ENCODE measurements around the gene ATP5MC3.

Gene ATP5MC3

GRCh38 chr2:175188761-175189160, 7.3 kb upstream of the ATP5MC3 start:
- H3K9ac ChIP-seq (ENCODE audit: low read depth, low read length): no peak overlapping the region
- peaks cover 4% of the 10 kb centered on the region for H3K4me1 ChIP-seq (ENCODE audit: control insufficient read depth, insufficient read depth, low read length)
- H3K27me3 ChIP-seq (ENCODE audit: control insufficient read depth, insufficient read depth, low read length): no peaks in the 10 kb centered on the region
- H3K9me3 ChIP-seq (ENCODE audit: control insufficient read depth, insufficient read depth, low read length): no peaks in the 10 kb centered on the region
- no peaks in the 10 kb centered on the region for H3K36me3 ChIP-seq (ENCODE audit: control insufficient read depth, insufficient read depth, low read length)
- H3K4me3 ChIP-seq (ENCODE audit: low read depth, low read length): no peak overlapping the region

- no peak overlapping the region for H3K4me3 ChIP-seq (ENCODE audit: low read depth, low read length)
- H3K9ac ChIP-seq (ENCODE audit: low read depth, low read length): no peak overlapping the region
- no peaks in the 10 kb centered on the region for H3K36me3 ChIP-seq (ENCODE audit: control insufficient read depth, insufficient read depth, low read length)
- no peaks in the 10 kb centered on the region for H3K9me3 ChIP-seq (ENCODE audit: control insufficient read depth, insufficient read depth, low read length)
- H3K4me1 ChIP-seq (ENCODE audit: control insufficient read depth, insufficient read depth, low read length): peaks cover 4% of the 10 kb centered on the region
- H3K27me3 ChIP-seq (ENCODE audit: control insufficient read depth, insufficient read depth, low read length): no peaks in the 10 kb centered on the region
Observed at GRCh38 chr2:175187378-175187777, 5.9 kb upstream of the ATP5MC3 start.

GRCh38 chr2:175183674-175184073, 2.2 kb upstream of the ATP5MC3 start:
- Histone ChIP-seq H3K4me3 (ENCODE audit: low read depth, low read length) (no peak overlapping the region), H3K9ac (ENCODE audit: low read depth, low read length) (no peak overlapping the region), H3K4me1 (ENCODE audit: control insufficient read depth, insufficient read depth, low read length) (peaks cover 7% of the 10 kb centered on the region), H3K36me3 (ENCODE audit: control insufficient read depth, insufficient read depth, low read length) (peaks cover 10% of the 10 kb centered on the region), H3K9me3 (ENCODE audit: control insufficient read depth, insufficient read depth, low read length) (no peaks in the 10 kb centered on the region), H3K27me3 (ENCODE audit: control insufficient read depth, insufficient read depth, low read length) (no peaks in the 10 kb centered on the region)

GRCh38 chr2:175181877-175182308, 383 bp upstream of the ATP5MC3 start:
- Histone ChIP-seq H3K27me3 (ENCODE audit: control insufficient read depth, insufficient read depth, low read length) (no peaks in the 10 kb centered on the region), H3K4me1 (ENCODE audit: control insufficient read depth, insufficient read depth, low read length) (peaks cover 3% of the 10 kb centered on the region), H3K4me3 (ENCODE audit: low read depth, low read length) (peak overlapping the region; percentile 98), H3K9me3 (ENCODE audit: control insufficient read depth, insufficient read depth, low read length) (no peaks in the 10 kb centered on the region), H3K36me3 (ENCODE audit: control insufficient read depth, insufficient read depth, low read length) (peaks cover 11% of the 10 kb centered on the region), H3K9ac (ENCODE audit: low read depth, low read length) (peak overlapping the region; percentile 98)

- peaks cover 3% of the 10 kb centered on the region for H3K4me1 ChIP-seq (ENCODE audit: control insufficient read depth, insufficient read depth, low read length)
- no peaks in the 10 kb centered on the region for H3K27me3 ChIP-seq (ENCODE audit: control insufficient read depth, insufficient read depth, low read length)
- H3K36me3 ChIP-seq (ENCODE audit: control insufficient read depth, insufficient read depth, low read length): peaks cover 11% of the 10 kb centered on the region
- peak overlapping the region; percentile 98 for H3K4me3 ChIP-seq (ENCODE audit: low read depth, low read length)
- H3K9me3 ChIP-seq (ENCODE audit: control insufficient read depth, insufficient read depth, low read length): no peaks in the 10 kb centered on the region
- H3K9ac ChIP-seq (ENCODE audit: low read depth, low read length): peak overlapping the region; percentile 98
Observed at GRCh38 chr2:175180701-175181103, 808 bp downstream of the ATP5MC3 start.

GRCh38 chr2:175176624-175177023, 4.9 kb downstream of the ATP5MC3 start:
- H3K9ac ChIP-seq (ENCODE audit: low read depth, low read length): no peak overlapping the region
- H3K36me3 ChIP-seq (ENCODE audit: control insufficient read depth, insufficient read depth, low read length): peaks cover 11% of the 10 kb centered on the region
- H3K4me1 ChIP-seq (ENCODE audit: control insufficient read depth, insufficient read depth, low read length): no peaks in the 10 kb centered on the region
- no peaks in the 10 kb centered on the region for H3K27me3 ChIP-seq (ENCODE audit: control insufficient read depth, insufficient read depth, low read length)
- H3K4me3 ChIP-seq (ENCODE audit: low read depth, low read length): no peak overlapping the region
- H3K9me3 ChIP-seq (ENCODE audit: control insufficient read depth, insufficient read depth, low read length): no peaks in the 10 kb centered on the region

GRCh38 chr2:175175896-175176295, 5.6 kb downstream of the ATP5MC3 start:
- no peaks in the 10 kb centered on the region for H3K27me3 ChIP-seq (ENCODE audit: control insufficient read depth, insufficient read depth, low read length)
- peaks cover 11% of the 10 kb centered on the region for H3K36me3 ChIP-seq (ENCODE audit: control insufficient read depth, insufficient read depth, low read length)

GRCh38 chr2:175175320-175175719, 6.2 kb downstream of the ATP5MC3 start:
- Histone ChIP-seq H3K36me3 (ENCODE audit: control insufficient read depth, insufficient read depth, low read length) (peaks cover 11% of the 10 kb centered on the region), H3K9me3 (ENCODE audit: control insufficient read depth, insufficient read depth, low read length) (no peaks in the 10 kb centered on the region), H3K27me3 (ENCODE audit: control insufficient read depth, insufficient read depth, low read length) (no peaks in the 10 kb centered on the region), H3K9ac (ENCODE audit: low read depth, low read length) (no peak overlapping the region), H3K4me1 (ENCODE audit: control insufficient read depth, insufficient read depth, low read length) (no peaks in the 10 kb centered on the region), H3K4me3 (ENCODE audit: low read depth, low read length) (no peak overlapping the region)

More at GRCh38 chr2:175175896-175176295, 5.6 kb downstream of the ATP5MC3 start:
- Histone ChIP-seq H3K4me1 (ENCODE audit: control insufficient read depth, insufficient read depth, low read length) (no peaks in the 10 kb centered on the region), H3K9ac (ENCODE audit: low read depth, low read length) (no peak overlapping the region), H3K9me3 (ENCODE audit: control insufficient read depth, insufficient read depth, low read length) (no peaks in the 10 kb centered on the region), H3K4me3 (ENCODE audit: low read depth, low read length) (no peak overlapping the region)

GRCh38 chr2:175170659-175171304, 10.7 kb downstream of the ATP5MC3 start:
- Histone ChIP-seq H3K9me3 (ENCODE audit: control insufficient read depth, insufficient read depth, low read length) (no peaks in the 10 kb centered on the region), H3K9ac (ENCODE audit: low read depth, low read length) (no peak overlapping the region), H3K4me3 (ENCODE audit: low read depth, low read length) (no peak overlapping the region), H3K4me1 (ENCODE audit: control insufficient read depth, insufficient read depth, low read length) (peaks cover 4% of the 10 kb centered on the region), H3K36me3 (ENCODE audit: control insufficient read depth, insufficient read depth, low read length) (no peaks in the 10 kb centered on the region), H3K27me3 (ENCODE audit: control insufficient read depth, insufficient read depth, low read length) (no peaks in the 10 kb centered on the region)

- H3K4me3 ChIP-seq (ENCODE audit: low read depth, low read length): peak overlapping the region; percentile 90
- H3K9ac ChIP-seq (ENCODE audit: low read depth, low read length): no peak overlapping the region
- H3K36me3 ChIP-seq (ENCODE audit: control insufficient read depth, insufficient read depth, low read length): no peaks in the 10 kb centered on the region
- H3K27me3 ChIP-seq (ENCODE audit: control insufficient read depth, insufficient read depth, low read length): no peaks in the 10 kb centered on the region
- peaks cover 4% of the 10 kb centered on the region for H3K4me1 ChIP-seq (ENCODE audit: control insufficient read depth, insufficient read depth, low read length)
- H3K9me3 ChIP-seq (ENCODE audit: control insufficient read depth, insufficient read depth, low read length): no peaks in the 10 kb centered on the region
Observed at GRCh38 chr2:175169191-175169590, 12.3 kb downstream of the ATP5MC3 start.

GRCh38 chr2:175168564-175168945, 13.0 kb downstream of the ATP5MC3 start:
- H3K36me3 ChIP-seq (ENCODE audit: control insufficient read depth, insufficient read depth, low read length): no peaks in the 10 kb centered on the region
- no peaks in the 10 kb centered on the region for H3K27me3 ChIP-seq (ENCODE audit: control insufficient read depth, insufficient read depth, low read length)
- peak overlapping the region; percentile 90 for H3K4me3 ChIP-seq (ENCODE audit: low read depth, low read length)
- H3K9me3 ChIP-seq (ENCODE audit: control insufficient read depth, insufficient read depth, low read length): no peaks in the 10 kb centered on the region
- H3K9ac ChIP-seq (ENCODE audit: low read depth, low read length): peak overlapping the region; percentile 71
- peaks cover 4% of the 10 kb centered on the region for H3K4me1 ChIP-seq (ENCODE audit: control insufficient read depth, insufficient read depth, low read length)

GRCh38 chr2:175167792-175168563, 13.5 kb downstream of the ATP5MC3 start, which contains the start of gene ATF2:
Gene ATF2 (minus strand): TSS chr2:175168203. CDS start chr2:175136443, 31,760 bp downstream.
- Histone ChIP-seq H3K9ac (ENCODE audit: low read depth, low read length) (peak within 1 kb of the TSS; percentile 95), H3K27me3 (ENCODE audit: control insufficient read depth, insufficient read depth, low read length) (no peaks in the 10 kb centered on the region), H3K9me3 (ENCODE audit: control insufficient read depth, insufficient read depth, low read length) (no peaks in the 10 kb centered on the region), H3K36me3 (ENCODE audit: control insufficient read depth, insufficient read depth, low read length) (no peaks in the 10 kb centered on the region), H3K4me1 (ENCODE audit: control insufficient read depth, insufficient read depth, low read length) (peaks cover 4% of the 10 kb centered on the region), H3K4me3 (ENCODE audit: low read depth, low read length) (peak within 1 kb of the TSS; percentile 100)

All from iPS-15b (cell line).